Measurements from ENCODE around the gene NPTX2.

Gene NPTX2

GRCh38 chr7:98657736-98658135, 40.7 kb downstream of the NPTX2 start:
- Histone ChIP-seq H3K9me3 (ENCODE audit: severe bottlenecking) (no peaks in the 10 kb centered on the region), H3K36me3 (no peaks in the 10 kb centered on the region), H3K27ac (no peak overlapping the region), H3K4me3 (ENCODE audit: low read depth, low read length) (no peak overlapping the region), H3K27me3 (ENCODE audit: insufficient read depth, low read depth, severe bottlenecking) (no peaks in the 10 kb centered on the region)
- TF ChIP-seq CTCF (IDR thresholded peaks at IDR 0.05; ENCODE audit: low read depth, low read length), result no peak
- no peak for DNase-seq

GRCh38 chr7:98659756-98660155, 42.7 kb downstream of the NPTX2 start:
- H3K9me3 ChIP-seq (ENCODE audit: severe bottlenecking), result no peaks in the 10 kb centered on the region

GRCh38 chr7:98661607-98662006, 44.5 kb downstream of the NPTX2 start:
- no peaks in the 10 kb centered on the region for H3K9me3 ChIP-seq (ENCODE audit: severe bottlenecking)
- H3K27me3 ChIP-seq (ENCODE audit: insufficient read depth, low read depth, severe bottlenecking), result no peaks in the 10 kb centered on the region
- no peak for TF ChIP-seq CTCF (IDR thresholded peaks at IDR 0.05; ENCODE audit: low read depth, low read length)
- no peak overlapping the region for H3K4me3 ChIP-seq (ENCODE audit: low read depth, low read length)
- DNase-seq, result no peak
- no peak overlapping the region for H3K27ac ChIP-seq
- no peaks in the 10 kb centered on the region for H3K36me3 ChIP-seq

More at GRCh38 chr7:98659756-98660155, 42.7 kb downstream of the NPTX2 start:
- Histone ChIP-seq H3K36me3 (no peaks in the 10 kb centered on the region), H3K27ac (no peak overlapping the region), H3K4me3 (ENCODE audit: low read depth, low read length) (no peak overlapping the region), H3K27me3 (ENCODE audit: insufficient read depth, low read depth, severe bottlenecking) (no peaks in the 10 kb centered on the region)
- no peak for TF ChIP-seq CTCF (IDR thresholded peaks at IDR 0.05; ENCODE audit: low read depth, low read length)
- peak; percentile 25 for DNase-seq

GRCh38 chr7:98662289-98662688, 45.2 kb downstream of the NPTX2 start:
- no peaks in the 10 kb centered on the region for H3K27me3 ChIP-seq (ENCODE audit: insufficient read depth, low read depth, severe bottlenecking)
- DNase-seq, result no peak
- H3K9me3 ChIP-seq (ENCODE audit: severe bottlenecking), result no peaks in the 10 kb centered on the region
- no peak for TF ChIP-seq CTCF (IDR thresholded peaks at IDR 0.05; ENCODE audit: low read depth, low read length)
- no peak overlapping the region for H3K4me3 ChIP-seq (ENCODE audit: low read depth, low read length)
- no peaks in the 10 kb centered on the region for H3K36me3 ChIP-seq
- H3K27ac ChIP-seq, result no peak overlapping the region

- DNase-seq, result no peak
- Histone ChIP-seq H3K27ac (no peak overlapping the region), H3K36me3 (no peaks in the 10 kb centered on the region), H3K27me3 (ENCODE audit: insufficient read depth, low read depth, severe bottlenecking) (no peaks in the 10 kb centered on the region), H3K9me3 (ENCODE audit: severe bottlenecking) (no peaks in the 10 kb centered on the region), H3K4me3 (ENCODE audit: low read depth, low read length) (no peak overlapping the region)
- TF ChIP-seq CTCF (IDR thresholded peaks at IDR 0.05; ENCODE audit: low read depth, low read length), result no peak
Measured at GRCh38 chr7:98664882-98665281, 47.8 kb downstream of the NPTX2 start.

- no peak overlapping the region for H3K27ac ChIP-seq
- no peaks in the 10 kb centered on the region for H3K36me3 ChIP-seq
- H3K27me3 ChIP-seq (ENCODE audit: insufficient read depth, low read depth, severe bottlenecking), result no peaks in the 10 kb centered on the region
- no peak for DNase-seq
- peaks cover 5% of the 10 kb centered on the region for H3K9me3 ChIP-seq (ENCODE audit: severe bottlenecking)
- no peak overlapping the region for H3K4me3 ChIP-seq (ENCODE audit: low read depth, low read length)
- TF ChIP-seq CTCF (IDR thresholded peaks at IDR 0.05; ENCODE audit: low read depth, low read length), result no peak
Measured at GRCh38 chr7:98668255-98668654, 51.2 kb downstream of the NPTX2 start.
